Measurements from ENCODE around the gene CASTOR1.
A peak's percentile ranks its signal among the peaks of the same experiment; 100 is the strongest.

CASTOR1 gene

GRCh38 chr22:30279046-30279788 is 10.1 kb downstream of the CASTOR1 start:
- Histone ChIP-seq H3K4me1 (no peaks in the 10 kb centered on the region), H3K9me3 (no peaks in the 10 kb centered on the region), H3K27me3 (ENCODE audit: low read depth) (no peaks in the 10 kb centered on the region), H3K36me3 (replicated peaks) (no peaks in the 10 kb centered on the region), H3K4me3 (no peak overlapping the region)
- no peak for DNase-seq (ENCODE audit: low spot score in 2 of 2)
- in situ Hi-C loops (cut with MboI; ENCODE audit: low sequenced_read_pairs): no loop called here

- Histone ChIP-seq H3K4me3 (no peak overlapping the region), H3K4me1 (no peaks in the 10 kb centered on the region), H3K27me3 (ENCODE audit: low read depth) (no peaks in the 10 kb centered on the region), H3K9me3 (no peaks in the 10 kb centered on the region), H3K36me3 (replicated peaks) (no peaks in the 10 kb centered on the region)
- in situ Hi-C loops (cut with MboI; ENCODE audit: low sequenced_read_pairs): no loop called here
- DNase-seq (ENCODE audit: low spot score in 2 of 2): peak in 1 of 2 experiments; percentile 27
Observed at GRCh38 chr22:30277547-30278344, 11.6 kb downstream of the CASTOR1 start.

- no peak for DNase-seq (ENCODE audit: low spot score in 2 of 2)
- in situ Hi-C loops (cut with MboI; ENCODE audit: low sequenced_read_pairs): no loop called here
- Histone ChIP-seq H3K4me3 (no peak overlapping the region), H3K36me3 (replicated peaks) (no peaks in the 10 kb centered on the region), H3K4me1 (no peaks in the 10 kb centered on the region), H3K27me3 (ENCODE audit: low read depth) (no peaks in the 10 kb centered on the region), H3K9me3 (no peaks in the 10 kb centered on the region)
Observed at GRCh38 chr22:30276039-30276438, 13.3 kb downstream of the CASTOR1 start.

GRCh38 chr22:30275625-30276024 is 13.7 kb downstream of the CASTOR1 start:
- Histone ChIP-seq H3K4me3 (no peak overlapping the region), H3K9me3 (no peaks in the 10 kb centered on the region), H3K4me1 (no peaks in the 10 kb centered on the region), H3K27me3 (ENCODE audit: low read depth) (no peaks in the 10 kb centered on the region), H3K36me3 (replicated peaks) (no peaks in the 10 kb centered on the region)
- in situ Hi-C loops (cut with MboI; ENCODE audit: low sequenced_read_pairs): no loop called here
- DNase-seq (ENCODE audit: low spot score in 2 of 2): no peak

GRCh38 chr22:30274437-30274812 is 14.9 kb downstream of the CASTOR1 start:
- H3K36me3 ChIP-seq (replicated peaks): no peaks in the 10 kb centered on the region
- no peaks in the 10 kb centered on the region for H3K9me3 ChIP-seq
- no peaks in the 10 kb centered on the region for H3K27me3 ChIP-seq (ENCODE audit: low read depth)
- no peak for DNase-seq (ENCODE audit: low spot score in 2 of 2)
- H3K4me1 ChIP-seq: no peaks in the 10 kb centered on the region
- H3K4me3 ChIP-seq: no peak overlapping the region
- in situ Hi-C loops (cut with MboI; ENCODE audit: low sequenced_read_pairs): no loop called here

- in situ Hi-C loops (cut with MboI; ENCODE audit: low sequenced_read_pairs): no loop called here
- no peak overlapping the region for H3K4me3 ChIP-seq
Observed at GRCh38 chr22:30273711-30274436, 15.4 kb downstream of the CASTOR1 start.

GRCh38 chr22:30272781-30273601 is 16.3 kb downstream of the CASTOR1 start:
- in situ Hi-C loops (cut with MboI; ENCODE audit: low sequenced_read_pairs): no loop called here
- no peak for DNase-seq (ENCODE audit: low spot score in 2 of 2)
- no peaks in the 10 kb centered on the region for H3K4me1 ChIP-seq

More at GRCh38 chr22:30273711-30274436, 15.4 kb downstream of the CASTOR1 start:
- Histone ChIP-seq H3K27me3 (ENCODE audit: low read depth) (no peaks in the 10 kb centered on the region), H3K36me3 (replicated peaks) (no peaks in the 10 kb centered on the region), H3K9me3 (no peaks in the 10 kb centered on the region), H3K4me1 (no peaks in the 10 kb centered on the region)
- no peak for DNase-seq (ENCODE audit: low spot score in 2 of 2)

GRCh38 chr22:30270832-30271231 is 18.5 kb downstream of the CASTOR1 start:
- H3K4me3 ChIP-seq: no peak overlapping the region
- H3K4me1 ChIP-seq: no peaks in the 10 kb centered on the region
- H3K9me3 ChIP-seq: no peaks in the 10 kb centered on the region
- in situ Hi-C loops (cut with MboI; ENCODE audit: low sequenced_read_pairs): no loop called here
- no peaks in the 10 kb centered on the region for H3K27me3 ChIP-seq (ENCODE audit: low read depth)
- no peak for DNase-seq (ENCODE audit: low spot score in 2 of 2)
- H3K36me3 ChIP-seq (replicated peaks): no peaks in the 10 kb centered on the region

More at GRCh38 chr22:30272781-30273601, 16.3 kb downstream of the CASTOR1 start:
- Histone ChIP-seq H3K36me3 (replicated peaks) (no peaks in the 10 kb centered on the region), H3K27me3 (ENCODE audit: low read depth) (no peaks in the 10 kb centered on the region), H3K4me3 (no peak overlapping the region), H3K9me3 (no peaks in the 10 kb centered on the region)

- no peaks in the 10 kb centered on the region; the same call in 1 of the 2 replicates for H3K4me1 ChIP-seq
- no peaks in the 10 kb centered on the region for H3K9me3 ChIP-seq
- H3K36me3 ChIP-seq (replicated peaks): no peaks in the 10 kb centered on the region
- no peaks in the 10 kb centered on the region for H3K27me3 ChIP-seq (ENCODE audit: low read depth)
- no peak overlapping the region for H3K4me3 ChIP-seq
- no peak for DNase-seq (ENCODE audit: low spot score in 2 of 2)
- in situ Hi-C loops (cut with MboI; ENCODE audit: low sequenced_read_pairs): no loop called here
Observed at GRCh38 chr22:30268331-30268730, 21.0 kb downstream of the CASTOR1 start.

GRCh38 chr22:30267382-30268302 is 21.7 kb downstream of the CASTOR1 start:
- H3K9me3 ChIP-seq: no peaks in the 10 kb centered on the region
- in situ Hi-C loops (cut with MboI; ENCODE audit: low sequenced_read_pairs): no loop called here
- H3K27me3 ChIP-seq (ENCODE audit: low read depth): no peaks in the 10 kb centered on the region
- H3K36me3 ChIP-seq (replicated peaks): no peaks in the 10 kb centered on the region
- H3K4me1 ChIP-seq: peaks cover 4% of the 10 kb centered on the region
- H3K4me3 ChIP-seq: no peak overlapping the region
- DNase-seq (ENCODE audit: low spot score in 2 of 2): no peak

GRCh38 chr22:30266445-30267381 is 22.6 kb downstream of the CASTOR1 start, which contains the start of gene OSM:
TSS of gene OSM (minus strand) at chr22:30266851. CDS start at chr22:30266799, 52 bp downstream.
- H3K27me3 ChIP-seq (ENCODE audit: low read depth): no peaks in the 10 kb centered on the region
- H3K9me3 ChIP-seq: no peaks in the 10 kb centered on the region
- H3K4me3 ChIP-seq: no peak within 1 kb of the TSS
- peaks cover 4% of the 10 kb centered on the region for H3K4me1 ChIP-seq
- in situ Hi-C loops (cut with MboI; ENCODE audit: low sequenced_read_pairs): no loop called here
- H3K36me3 ChIP-seq (replicated peaks): no peaks in the 10 kb centered on the region
- no peak for DNase-seq (ENCODE audit: low spot score in 2 of 2)

All from HAP-1 (cell line).